GM18526 (cell line): ENCODE measurements around the gene LNX2.

Experiments
- POLR2A ChIP-seq: IDR thresholded peaks from 3 replicates; pipeline ENCODE4 v1.6.1; 2011; ENCODE audit not compliant: insufficient read length; ENCODE audit errors: extremely low read depth

Gene LNX2

GRCh38 chr13:27523346-27524073 lies 96.8 kb downstream of the LNX2 start:
- no peak for TF ChIP-seq POLR2A

GRCh38 chr13:27522847-27523246 lies 97.5 kb downstream of the LNX2 start:
- TF ChIP-seq POLR2A, result no peak

DNA sequence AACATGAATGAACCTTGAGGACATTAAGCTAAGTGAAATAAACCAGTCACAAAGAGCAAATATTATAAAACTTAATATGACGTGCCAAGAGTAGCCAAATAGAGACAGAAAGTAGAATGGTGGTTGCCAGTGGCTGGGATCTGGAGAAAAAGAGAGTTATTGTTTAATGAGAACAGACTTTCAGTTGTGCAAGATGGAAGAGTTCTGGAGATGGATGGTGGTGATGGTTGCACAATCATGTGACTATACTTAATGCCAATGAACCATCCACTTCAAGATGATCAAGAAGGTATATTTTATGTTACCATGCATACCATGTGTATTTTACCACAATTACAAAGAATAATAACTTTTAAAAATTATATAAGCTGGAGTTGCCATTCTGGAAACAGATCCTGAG lies 104.2 kb downstream of the LNX2 start:
- TF ChIP-seq POLR2A, result no peak

- no peak for TF ChIP-seq POLR2A
These were observed 110.2 kb downstream of the LNX2 start for GRCh38 chr13:27510082-27510481.

DNA sequence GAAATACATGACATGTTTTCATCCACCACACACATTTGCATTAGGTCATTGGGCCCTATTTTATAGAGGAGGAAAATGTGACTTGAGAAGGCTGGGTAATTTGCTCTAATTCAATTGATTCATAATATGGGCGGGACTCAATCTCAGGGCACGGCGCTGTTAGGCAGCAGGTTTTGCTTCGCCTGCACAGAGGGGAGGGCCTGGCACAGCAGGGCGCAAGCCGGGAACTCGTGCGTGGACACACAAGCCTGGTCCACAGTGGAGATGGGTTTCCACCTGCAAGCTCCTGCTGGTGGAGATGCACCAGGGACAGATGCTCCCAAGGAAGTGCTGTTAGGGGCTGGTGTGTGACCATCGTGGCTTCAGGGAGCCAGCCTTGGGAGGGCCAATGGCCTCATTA lies 111.5 kb downstream of the LNX2 start:
- no peak for TF ChIP-seq POLR2A

DNA sequence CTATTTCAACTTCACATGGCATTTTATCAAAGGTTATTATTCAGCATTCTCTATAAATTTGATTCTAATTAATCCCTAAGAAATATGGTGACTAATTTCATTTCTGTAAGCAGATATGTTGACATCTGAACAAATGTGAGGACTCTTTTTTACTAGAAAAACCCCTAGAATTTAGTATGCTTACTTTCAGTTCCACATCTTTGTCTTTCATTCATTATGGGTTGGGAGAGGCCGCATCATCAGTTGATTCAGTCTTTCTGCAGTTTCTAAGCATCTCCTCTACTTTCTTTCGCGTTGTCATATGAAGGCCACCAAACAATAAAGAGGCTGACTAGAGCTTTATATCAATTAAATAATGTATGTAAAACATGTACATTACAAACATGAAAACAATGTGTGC lies 114.5 kb downstream of the LNX2 start:
- TF ChIP-seq POLR2A, result no peak

DNA sequence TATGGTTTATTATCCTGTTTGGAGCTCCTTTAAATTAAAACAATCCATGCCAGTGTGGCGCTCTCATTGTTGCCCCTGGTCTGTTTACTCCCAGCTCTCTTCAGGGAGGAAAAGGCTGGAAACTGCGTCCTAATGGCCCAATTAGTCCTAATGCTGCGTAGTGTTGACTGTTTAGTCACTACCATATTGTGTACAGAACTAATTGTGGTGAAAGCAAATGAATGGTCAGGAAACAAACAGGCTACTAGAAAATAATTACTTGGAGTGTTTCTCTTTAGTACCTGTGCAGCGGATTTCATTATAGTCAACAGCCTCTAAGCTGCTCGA lies 115.5 kb downstream of the LNX2 start:
- no peak for TF ChIP-seq POLR2A

GRCh38 chr13:27504128-27504867 lies 116.0 kb downstream of the LNX2 start:
- TF ChIP-seq POLR2A, result no peak

- no peak for TF ChIP-seq POLR2A
These were observed 119.4 kb downstream of the LNX2 start for GRCh38 chr13:27500806-27501534.

DNA sequence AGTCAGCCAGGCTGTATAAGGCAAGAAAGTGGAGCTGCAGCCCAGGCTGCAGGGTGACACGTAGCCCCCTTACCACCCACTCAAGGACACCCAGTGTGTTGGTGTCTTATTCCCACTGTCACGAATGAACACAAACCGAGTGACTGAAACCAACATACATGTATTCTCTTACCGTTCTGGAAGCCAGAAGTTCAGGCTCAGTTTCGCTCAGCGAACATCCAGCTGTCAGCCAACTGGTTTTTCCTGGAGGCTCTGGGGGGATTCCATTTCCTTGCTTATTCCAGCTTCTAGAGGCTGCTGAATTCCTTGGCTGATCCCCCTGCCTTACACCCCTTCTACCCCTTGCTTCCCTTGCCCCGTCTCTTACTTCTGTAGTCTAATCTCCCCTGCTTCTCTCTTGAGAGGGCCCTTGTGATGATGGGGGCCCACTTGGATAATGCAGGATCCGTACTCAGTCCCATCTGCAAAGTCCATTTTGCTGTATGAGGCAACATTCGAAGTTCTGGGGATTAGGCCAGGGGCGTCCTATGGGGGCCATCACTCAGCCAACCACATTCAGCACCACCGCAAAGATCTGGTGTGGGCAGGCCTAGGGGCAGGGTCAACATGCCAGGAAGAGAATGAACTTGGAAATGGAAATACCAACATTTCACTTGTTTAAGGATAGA lies 122.6 kb downstream of the LNX2 start:
- no peak for TF ChIP-seq POLR2A

GRCh38 chr13:27496536-27497273 lies 123.6 kb downstream of the LNX2 start:
- TF ChIP-seq POLR2A, result no peak

DNA sequence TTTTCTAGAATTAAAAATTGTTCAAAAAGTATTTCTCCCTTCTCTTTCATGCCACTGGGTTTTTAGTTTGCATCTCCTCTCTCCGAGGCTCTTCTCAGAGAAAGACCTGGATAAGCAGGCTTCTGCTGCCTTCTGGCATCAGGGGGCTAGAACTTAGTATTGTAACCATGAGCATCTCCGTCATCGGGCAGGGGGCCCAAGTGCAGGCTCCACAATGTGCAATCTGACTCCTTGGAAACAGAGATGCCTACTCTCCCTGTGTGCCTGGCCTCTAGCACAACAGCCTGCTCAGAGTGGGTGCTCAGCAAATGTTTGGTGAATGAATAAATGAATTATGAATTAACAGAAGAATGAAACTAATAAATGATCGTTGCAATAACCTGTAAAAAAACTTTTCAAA lies 124.3 kb downstream of the LNX2 start:
- TF ChIP-seq POLR2A, result no peak
